SJSA1 (cell line): Measurements from ENCODE around the gene CATSPER3. TPM values are rescaled to one million over a fixed set of nuclear protein-coding genes. Genes with fewer than 3 reads are reported as not detected.
A peak's percentile ranks its signal among the peaks of the same experiment; 100 is the strongest.

Source experiments
- DNase-seq, 2 experiments: peaks; one replicate each; pipeline ENCODE4 v3.0.0-alpha.2; 2015 to 2020; ENCODE audit warnings: low spot score in 2 of 2, low read depth in 1 of 2
- H3K27ac ChIP-seq: fragments of 250-450 bp; sonication (Bioruptor Pico); 2 replicates; pipeline ENCODE4 v1.5.1; 2020; ENCODE audit warnings: mild to moderate bottlenecking, moderate library complexity
- H3K27me3 ChIP-seq: fragments of 250-450 bp; sonication (Bioruptor Pico); replicated peaks from 2 replicates; pipeline ENCODE4 v1.5.1; 2020; ENCODE audit warnings: mild to moderate bottlenecking, moderate library complexity
- H3K36me3 ChIP-seq: fragments of 250-450 bp; sonication (Bioruptor Pico); 2 replicates; pipeline ENCODE4 v1.5.1; 2020; ENCODE audit warnings: mild to moderate bottlenecking
- H3K4me1 ChIP-seq: fragments of 250-450 bp; sonication (Bioruptor Pico); replicated peaks from 2 replicates; pipeline ENCODE4 v1.6.1; 2021; ENCODE audit warnings: mild to moderate bottlenecking
- H3K4me3 ChIP-seq: fragments of 250-450 bp; sonication (Bioruptor Pico); 2 replicates; pipeline ENCODE4 v1.5.1; 2020; ENCODE audit warnings: mild to moderate bottlenecking
- H3K9me3 ChIP-seq: fragments of 250-450 bp; sonication (Bioruptor Pico); replicated peaks from 2 replicates; pipeline ENCODE4 v1.5.1; 2020; ENCODE audit warnings: mild to moderate bottlenecking
- total RNA-seq: library from RNA; depleted of rRNA; stranded (reverse); fragments of >200 nt; shearing (Covaris generic); gene quantifications from 2 replicates; pipeline ENCODE4 v1.2.3, GENCODE V29; 2014

The CATSPER3 gene
- total RNA-seq, 1 experiment from 2014 or later, result 0.08 TPM

GRCh38 chr5:135009736-135010501 is 42.2 kb downstream of the CATSPER3 start:
- Histone ChIP-seq H3K27me3 (no peaks in the 10 kb centered on the region), H3K36me3 (no peaks in the 10 kb centered on the region), H3K4me1 (no peaks in the 10 kb centered on the region), H3K9me3 (no peaks in the 10 kb centered on the region), H3K27ac (no peak overlapping the region), H3K4me3 (no peak overlapping the region)
- peak in 1 of 2 experiments; percentile 47 for DNase-seq

- H3K27me3 ChIP-seq, result no peaks in the 10 kb centered on the region
- no peak overlapping the region for H3K27ac ChIP-seq
- no peaks in the 10 kb centered on the region for H3K4me1 ChIP-seq
- H3K36me3 ChIP-seq, result no peaks in the 10 kb centered on the region
- H3K4me3 ChIP-seq, result no peak overlapping the region
- H3K9me3 ChIP-seq, result no peaks in the 10 kb centered on the region
- DNase-seq, result peak in 1 of 2 experiments; percentile 37
These were observed 43.0 kb downstream of the CATSPER3 start for GRCh38 chr5:135010502-135011354.

GRCh38 chr5:135011355-135012032 is 43.8 kb downstream of the CATSPER3 start:
- no peaks in the 10 kb centered on the region for H3K36me3 ChIP-seq
- H3K9me3 ChIP-seq, result no peaks in the 10 kb centered on the region
- peak in 1 of 2 experiments; percentile 31 for DNase-seq
- no peak overlapping the region for H3K4me3 ChIP-seq
- no peak overlapping the region for H3K27ac ChIP-seq
- no peaks in the 10 kb centered on the region for H3K4me1 ChIP-seq
- no peaks in the 10 kb centered on the region for H3K27me3 ChIP-seq

- no peaks in the 10 kb centered on the region for H3K4me1 ChIP-seq
- peak in 1 of 2 experiments; percentile 43 for DNase-seq
- H3K36me3 ChIP-seq, result no peaks in the 10 kb centered on the region
- H3K27me3 ChIP-seq, result no peaks in the 10 kb centered on the region
- no peak overlapping the region for H3K27ac ChIP-seq
- no peak overlapping the region for H3K4me3 ChIP-seq
- no peaks in the 10 kb centered on the region for H3K9me3 ChIP-seq
These were observed 44.4 kb downstream of the CATSPER3 start for GRCh38 chr5:135012033-135012588.

GRCh38 chr5:135012951-135013391 is 45.3 kb downstream of the CATSPER3 start:
- DNase-seq, result peak in 1 of 2 experiments; percentile 42
- no peak overlapping the region for H3K27ac ChIP-seq
- no peaks in the 10 kb centered on the region for H3K27me3 ChIP-seq
- no peaks in the 10 kb centered on the region for H3K4me1 ChIP-seq
- H3K9me3 ChIP-seq, result no peaks in the 10 kb centered on the region
- no peaks in the 10 kb centered on the region for H3K36me3 ChIP-seq
- no peak overlapping the region for H3K4me3 ChIP-seq

- H3K4me1 ChIP-seq, result no peaks in the 10 kb centered on the region
- no peaks in the 10 kb centered on the region for H3K9me3 ChIP-seq
- H3K36me3 ChIP-seq, result no peaks in the 10 kb centered on the region
- H3K27me3 ChIP-seq, result no peaks in the 10 kb centered on the region
- no peak overlapping the region for H3K27ac ChIP-seq
- peak in 1 of 2 experiments; percentile 36 for DNase-seq
- no peak overlapping the region for H3K4me3 ChIP-seq
These were observed 45.7 kb downstream of the CATSPER3 start for GRCh38 chr5:135013445-135013844.

- no peaks in the 10 kb centered on the region for H3K9me3 ChIP-seq
- no peak overlapping the region for H3K4me3 ChIP-seq
- H3K27me3 ChIP-seq, result no peaks in the 10 kb centered on the region
- peak in 1 of 2 experiments; percentile 39 for DNase-seq
- H3K4me1 ChIP-seq, result no peaks in the 10 kb centered on the region
- no peaks in the 10 kb centered on the region for H3K36me3 ChIP-seq
- H3K27ac ChIP-seq, result no peak overlapping the region
These were observed 46.4 kb downstream of the CATSPER3 start for GRCh38 chr5:135013947-135014570.

- no peaks in the 10 kb centered on the region for H3K36me3 ChIP-seq
- H3K4me1 ChIP-seq, result no peaks in the 10 kb centered on the region
- no peaks in the 10 kb centered on the region for H3K9me3 ChIP-seq
- DNase-seq, result peak in 1 of 2 experiments; percentile 37
- no peak overlapping the region for H3K27ac ChIP-seq
- H3K27me3 ChIP-seq, result no peaks in the 10 kb centered on the region
- no peak overlapping the region for H3K4me3 ChIP-seq
These were observed 48.2 kb downstream of the CATSPER3 start for GRCh38 chr5:135015942-135016341.

- DNase-seq, result peak in 1 of 2 experiments; percentile 42
- Histone ChIP-seq H3K4me3 (no peak overlapping the region), H3K4me1 (no peaks in the 10 kb centered on the region), H3K36me3 (no peaks in the 10 kb centered on the region), H3K27me3 (no peaks in the 10 kb centered on the region), H3K27ac (no peak overlapping the region), H3K9me3 (no peaks in the 10 kb centered on the region)
These were observed 49.2 kb downstream of the CATSPER3 start for GRCh38 chr5:135016861-135017290.

- no peak overlapping the region for H3K27ac ChIP-seq
- no peak overlapping the region for H3K4me3 ChIP-seq
- no peaks in the 10 kb centered on the region for H3K36me3 ChIP-seq
- H3K9me3 ChIP-seq, result no peaks in the 10 kb centered on the region
- no peaks in the 10 kb centered on the region for H3K4me1 ChIP-seq
- H3K27me3 ChIP-seq, result no peaks in the 10 kb centered on the region
- DNase-seq, result peak in 1 of 2 experiments; percentile 32
These were observed 50.8 kb downstream of the CATSPER3 start for GRCh38 chr5:135018457-135018856.

- peak in 1 of 2 experiments; percentile 43 for DNase-seq
- H3K27me3 ChIP-seq, result no peaks in the 10 kb centered on the region
- no peaks in the 10 kb centered on the region for H3K9me3 ChIP-seq
- H3K27ac ChIP-seq, result no peak overlapping the region
- no peak overlapping the region for H3K4me3 ChIP-seq
- H3K36me3 ChIP-seq, result no peaks in the 10 kb centered on the region
- H3K4me1 ChIP-seq, result no peaks in the 10 kb centered on the region
These were observed 51.6 kb downstream of the CATSPER3 start for GRCh38 chr5:135019314-135019713.

- H3K27me3 ChIP-seq, result no peaks in the 10 kb centered on the region
- H3K4me3 ChIP-seq, result no peak overlapping the region
- H3K36me3 ChIP-seq, result no peaks in the 10 kb centered on the region
- no peaks in the 10 kb centered on the region for H3K4me1 ChIP-seq
- no peaks in the 10 kb centered on the region for H3K9me3 ChIP-seq
- peak in 1 of 2 experiments; percentile 41 for DNase-seq
- H3K27ac ChIP-seq, result no peak overlapping the region
These were observed 52.6 kb downstream of the CATSPER3 start for GRCh38 chr5:135020111-135020895.
